OCI-LY1 (cell line): ENCODE data around the gene CAPN14.

Source experiments
- H2AFZ ChIP-seq: fragments of 200-600 bp; sonication (generic), shearing (Covaris generic); 2 replicates; pipeline ENCODE4 v1.6.0; 2014; ENCODE audit warnings: antibody characterized with exemption, mild to moderate bottlenecking, low read length
- H3F3A ChIP-seq: fragments of 200-600 bp; sonication (generic), shearing (Covaris generic); 2 replicates; pipeline ENCODE4 v1.6.0; 2014; ENCODE audit warnings: mild to moderate bottlenecking, antibody characterized with exemption, low read length, moderate library complexity; ENCODE audit not compliant: insufficient read depth
- H3K27ac ChIP-seq: fragments of 200-600 bp; sonication (generic); 2 replicates; pipeline ENCODE4 v1.5.1; 2014; ENCODE audit warnings: low read length, mixed run types, mild to moderate bottlenecking, low read depth; ENCODE audit not compliant: poor library complexity, severe bottlenecking
- H3K27me3 ChIP-seq: fragments of 200-600 bp; sonication (generic); 2 replicates; pipeline ENCODE4 v1.6.0; 2014; ENCODE audit warnings: antibody characterized with exemption, mild to moderate bottlenecking, low read length, moderate library complexity; ENCODE audit not compliant: insufficient read depth
- H3K36me3 ChIP-seq: fragments of 200-600 bp; sonication (generic); 2 replicates; pipeline ENCODE4 v1.6.1; 2014; ENCODE audit warnings: mild to moderate bottlenecking, antibody characterized with exemption, low read length, moderate library complexity, mixed read lengths; ENCODE audit not compliant: insufficient read depth
- H3K4me1 ChIP-seq: fragments of 200-600 bp; sonication (generic); 2 replicates; pipeline ENCODE4 v1.5.1; 2014; ENCODE audit warnings: mild to moderate bottlenecking, low read length, moderate library complexity; ENCODE audit not compliant: insufficient read depth, severe bottlenecking
- H3K4me2 ChIP-seq: fragments of 200-600 bp; sonication (generic), shearing (Covaris generic); 2 replicates; pipeline ENCODE4 v1.6.1; 2014; ENCODE audit warnings: low read length
- H3K4me3 ChIP-seq: fragments of 200-600 bp; sonication (generic); 2 replicates; pipeline ENCODE4 v1.5.1; 2014; ENCODE audit warnings: low read length, low read depth, mild to moderate bottlenecking, mixed read lengths; ENCODE audit not compliant: poor library complexity, severe bottlenecking
- H3K79me2 ChIP-seq: fragments of 200-600 bp; shearing (Covaris generic); 2 replicates; pipeline ENCODE4 v1.6.1; 2016; ENCODE audit warnings: mixed run types, low read length, mixed read lengths; ENCODE audit not compliant: insufficient read depth
- H3K9ac ChIP-seq: fragments of 200-600 bp; sonication (generic), shearing (Covaris generic); 2 replicates; pipeline ENCODE4 v1.6.1; 2014; ENCODE audit warnings: mild to moderate bottlenecking, low read length, mixed read lengths
- H3K9me2 ChIP-seq: fragments of 200-600 bp; sonication (generic), shearing (Covaris generic); 2 replicates; pipeline ENCODE4 v1.6.1; 2014; ENCODE audit warnings: low read depth, mild to moderate bottlenecking, low read length, mixed read lengths
- H3K9me3 ChIP-seq: fragments of 200-600 bp; shearing (Covaris generic); 2 replicates; pipeline ENCODE4 v1.6.1; 2014; ENCODE audit warnings: low read length, mixed read lengths
- H4K20me1 ChIP-seq: fragments of 200-600 bp; sonication (generic), shearing (Covaris generic); 2 replicates; pipeline ENCODE4 v1.6.0; 2016; ENCODE audit warnings: mild to moderate bottlenecking, low read length; ENCODE audit not compliant: insufficient read depth
- EZH2 ChIP-seq: fragments of 200-600 bp; sonication (generic), shearing (Covaris generic); IDR thresholded peaks from 2 replicates; pipeline ENCODE4 v1.8.0; 2017; ENCODE audit warnings: borderline replicate concordance, mixed run types, mild to moderate bottlenecking, antibody characterized with exemption, low read length, moderate library complexity, mixed read lengths
- TF ChIP-seq, protein P1 (sequence below): fragments of 200-600 bp; sonication (generic), shearing (Covaris generic); IDR thresholded peaks from 2 replicates; pipeline ENCODE4 v1.5.1; 2017; ENCODE audit warnings: mild to moderate bottlenecking, antibody characterized with exemption, low read length, moderate library complexity, mixed read lengths

The CAPN14 gene

DNA sequence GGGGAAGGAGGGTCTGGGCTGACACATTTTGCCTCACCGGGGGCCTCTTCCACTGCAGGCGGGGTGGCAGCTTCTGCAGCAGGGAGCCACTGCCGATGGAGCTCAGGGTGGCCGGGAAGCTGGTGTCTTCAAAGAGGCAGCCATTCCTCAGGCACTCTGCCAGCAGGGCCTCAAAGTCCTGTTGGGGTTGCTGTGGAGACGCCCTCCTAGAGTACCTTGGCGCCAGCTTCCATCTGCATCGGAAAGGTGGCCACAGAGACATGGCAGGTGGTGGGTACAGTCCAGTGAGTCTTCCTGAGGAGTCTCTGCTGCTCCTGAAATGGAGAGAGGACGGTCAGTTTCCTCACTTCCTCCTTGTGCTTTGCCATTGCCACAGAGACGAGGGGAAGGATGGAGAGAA lies 12.1 kb downstream of the CAPN14 start:
- H4K20me1 ChIP-seq, result no peaks in the 10 kb centered on the region
- no peaks in the 10 kb centered on the region for H3K4me1 ChIP-seq
- H3K9me2 ChIP-seq, result no peaks in the 10 kb centered on the region
- no peak overlapping the region for H3K4me2 ChIP-seq
- no peak overlapping the region for H2AFZ ChIP-seq
- no peak overlapping the region for H3K9ac ChIP-seq
- no peaks in the 10 kb centered on the region for H3K27me3 ChIP-seq
- TF ChIP-seq, protein P1, sequence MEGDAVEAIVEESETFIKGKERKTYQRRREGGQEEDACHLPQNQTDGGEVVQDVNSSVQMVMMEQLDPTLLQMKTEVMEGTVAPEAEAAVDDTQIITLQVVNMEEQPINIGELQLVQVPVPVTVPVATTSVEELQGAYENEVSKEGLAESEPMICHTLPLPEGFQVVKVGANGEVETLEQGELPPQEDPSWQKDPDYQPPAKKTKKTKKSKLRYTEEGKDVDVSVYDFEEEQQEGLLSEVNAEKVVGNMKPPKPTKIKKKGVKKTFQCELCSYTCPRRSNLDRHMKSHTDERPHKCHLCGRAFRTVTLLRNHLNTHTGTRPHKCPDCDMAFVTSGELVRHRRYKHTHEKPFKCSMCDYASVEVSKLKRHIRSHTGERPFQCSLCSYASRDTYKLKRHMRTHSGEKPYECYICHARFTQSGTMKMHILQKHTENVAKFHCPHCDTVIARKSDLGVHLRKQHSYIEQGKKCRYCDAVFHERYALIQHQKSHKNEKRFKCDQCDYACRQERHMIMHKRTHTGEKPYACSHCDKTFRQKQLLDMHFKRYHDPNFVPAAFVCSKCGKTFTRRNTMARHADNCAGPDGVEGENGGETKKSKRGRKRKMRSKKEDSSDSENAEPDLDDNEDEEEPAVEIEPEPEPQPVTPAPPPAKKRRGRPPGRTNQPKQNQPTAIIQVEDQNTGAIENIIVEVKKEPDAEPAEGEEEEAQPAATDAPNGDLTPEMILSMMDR, result no peak
- no peak for TF ChIP-seq EZH2
- no peaks in the 10 kb centered on the region for H3K9me3 ChIP-seq
- no peak overlapping the region for H3K4me3 ChIP-seq
- H3K27ac ChIP-seq, result no peak overlapping the region
- no peaks in the 10 kb centered on the region for H3K36me3 ChIP-seq
- H3K79me2 ChIP-seq, result no peaks in the 10 kb centered on the region
- H3F3A ChIP-seq, result no peaks in the 10 kb centered on the region

DNA sequence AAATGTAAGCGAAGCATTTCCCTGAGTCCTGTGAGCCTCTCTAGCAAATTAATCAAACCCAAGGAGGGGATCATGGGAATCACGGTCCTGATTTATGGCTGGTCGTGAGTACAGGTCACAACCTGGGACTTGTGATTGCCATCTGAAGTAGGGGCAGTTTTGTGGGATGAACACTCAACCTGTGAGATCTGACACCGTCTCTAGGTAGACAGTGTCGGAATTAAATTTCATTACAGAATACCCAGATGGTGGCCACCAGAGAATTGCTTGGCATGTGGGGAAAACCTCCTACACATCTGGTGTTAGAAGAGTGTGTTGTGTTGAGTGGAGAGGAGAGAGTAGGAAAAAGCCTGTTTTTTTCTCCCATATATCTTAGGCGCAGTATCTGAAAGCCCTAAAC lies 12.5 kb downstream of the CAPN14 start:
- TF ChIP-seq, protein P1, result no peak
- TF ChIP-seq EZH2, result no peak
- Histone ChIP-seq H3K4me2 (no peak overlapping the region), H3K9me3 (no peaks in the 10 kb centered on the region), H3F3A (no peaks in the 10 kb centered on the region), H3K4me1 (no peaks in the 10 kb centered on the region), H4K20me1 (no peaks in the 10 kb centered on the region), H2AFZ (no peak overlapping the region), H3K9ac (no peak overlapping the region), H3K4me3 (no peak overlapping the region), H3K27ac (no peak overlapping the region), H3K79me2 (no peaks in the 10 kb centered on the region), H3K36me3 (no peaks in the 10 kb centered on the region), H3K27me3 (no peaks in the 10 kb centered on the region), H3K9me2 (no peaks in the 10 kb centered on the region)

DNA sequence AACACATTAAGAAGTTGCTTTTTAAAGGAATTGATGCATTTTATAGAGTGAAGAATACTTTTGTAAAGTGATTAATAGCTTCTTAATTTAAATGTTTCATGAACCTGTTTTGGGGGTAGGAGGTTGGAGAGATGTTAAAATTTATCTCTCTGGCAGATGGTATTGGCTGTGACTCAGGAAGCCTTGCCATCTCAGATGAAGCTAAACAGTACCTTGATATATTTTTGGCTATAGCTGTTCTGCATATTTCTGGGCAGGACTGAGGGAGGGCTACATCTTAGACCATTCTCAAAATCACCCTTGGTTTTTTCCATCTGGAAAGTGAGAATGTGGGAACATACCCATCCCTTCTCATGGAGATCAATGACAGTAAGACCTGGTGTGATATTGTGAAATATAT lies 13.4 kb downstream of the CAPN14 start:
- TF ChIP-seq, protein P1, result no peak
- no peak for TF ChIP-seq EZH2

More for the DNA sequence above, 13.4 kb downstream of the CAPN14 start:
- Histone ChIP-seq H4K20me1 (no peaks in the 10 kb centered on the region), H3K4me2 (no peak overlapping the region), H3K36me3 (no peaks in the 10 kb centered on the region), H3K9me2 (no peaks in the 10 kb centered on the region), H3K9ac (no peak overlapping the region), H3K9me3 (no peaks in the 10 kb centered on the region), H3K27ac (no peak overlapping the region), H3F3A (no peaks in the 10 kb centered on the region), H3K4me3 (no peak overlapping the region), H3K27me3 (no peaks in the 10 kb centered on the region), H3K79me2 (no peaks in the 10 kb centered on the region), H3K4me1 (no peaks in the 10 kb centered on the region), H2AFZ (no peak overlapping the region)
